ENCODE results near the gene CARS1. TPM values are rescaled to one million over a fixed set of nuclear protein-coding genes. Genes with fewer than 3 reads are reported as not detected.

The CARS1 gene
- total and polyA plus RNA-seq, 12 donors: 12.5 to 24.6 (median 15.9) TPM

- no peak for TF ChIP-seq CTCF (IDR thresholded peaks at IDR 0.05)
- no peak for ATAC-seq
- Histone ChIP-seq H3K4me3 (no peak overlapping the region), H3K9me3 (no peaks in the 10 kb centered on the region), H3K27me3 (no peaks in the 10 kb centered on the region), H3K4me1 (peaks cover 0 to 17% (median 5%) of the 10 kb centered on the region in 9 donors), H3K36me3 (peaks cover 0 to 63% (median 0%) of the 10 kb centered on the region in 9 donors), H3K27ac (no peak overlapping the region)
- intact Hi-C loops (cut with DNase I): loop anchor here in 1 of 10 donors (5.0 kb wide), 1 partner anchor 37 kb away; no protein-coding TSS in a partner anchor
- WGBS, 2 donors: 91 to 92% methylated on average over 14 of the region's 14 CpGs
- DNase-seq: no peak
Observed at GRCh38 chr11:3088806-3089205, 31.6 kb upstream of the CARS1 start.

GRCh38 chr11:3087821-3088800 lies 30.9 kb upstream of the CARS1 start:
- intact Hi-C loops (cut with DNase I): loop anchor here in 1 of 10 donors (5.0 kb wide), 1 partner anchor 36 kb away; no protein-coding TSS in a partner anchor
- Histone ChIP-seq H3K27me3 (no peaks in the 10 kb centered on the region), H3K27ac (no peak overlapping the region), H3K36me3 (peaks cover 0 to 56% (median 0%) of the 10 kb centered on the region in 9 donors), H3K4me3 (no peak overlapping the region), H3K4me1 (peaks cover 0 to 14% (median 5%) of the 10 kb centered on the region in 9 donors), H3K9me3 (no peaks in the 10 kb centered on the region)
- WGBS, 2 donors: 82 to 89% methylated on average over 24 of the region's 24 CpGs
- no peak for TF ChIP-seq CTCF (IDR thresholded peaks at IDR 0.05)
- DNase-seq: no peak
- no peak for ATAC-seq

DNA sequence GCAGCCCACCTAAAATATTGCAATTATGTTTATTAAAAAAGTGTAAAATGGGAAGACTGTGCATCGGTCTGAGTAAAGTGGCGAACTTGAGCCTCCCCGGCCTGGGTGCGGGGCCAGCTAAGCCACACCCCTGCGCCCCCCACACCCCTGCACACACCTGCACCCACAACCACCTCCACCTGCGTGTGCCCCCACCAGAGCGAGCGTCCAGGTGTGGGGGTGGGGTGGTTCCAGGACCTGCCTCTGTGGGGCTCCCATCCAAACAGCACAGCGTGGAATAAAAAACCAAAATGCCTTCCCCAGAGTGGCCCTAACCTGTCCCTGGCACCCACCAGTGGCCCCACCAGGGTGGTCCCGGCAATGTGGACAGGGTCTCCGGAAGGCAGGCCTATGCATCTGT lies 30.1 kb upstream of the CARS1 start:
- Histone ChIP-seq H3K27ac (no peak overlapping the region), H3K9me3 (no peaks in the 10 kb centered on the region), H3K4me3 (no peak overlapping the region), H3K4me1 (peaks cover 0 to 10% (median 5%) of the 10 kb centered on the region in 9 donors), H3K27me3 (peaks cover 0 to 6% (median 0%) of the 10 kb centered on the region in 7 donors), H3K36me3 (peaks cover 0 to 48% (median 0%) of the 10 kb centered on the region in 9 donors)
- no peak for TF ChIP-seq CTCF (IDR thresholded peaks at IDR 0.05)
- DNase-seq: no peak
- ATAC-seq: no peak
- intact Hi-C loops (cut with DNase I): loop anchor here in 1 of 10 donors (5.0 kb wide), 1 partner anchor 35 kb away; no protein-coding TSS in a partner anchor
- WGBS, 2 donors: 92 to 94% methylated on average over 11 of the region's 11 CpGs

- Histone ChIP-seq H3K27ac (no peak overlapping the region), H3K4me3 (no peak overlapping the region), H3K4me1 (peaks cover 0 to 5% (median 2%) of the 10 kb centered on the region in 9 donors), H3K36me3 (peaks cover 0 to 43% (median 0%) of the 10 kb centered on the region in 9 donors), H3K9me3 (no peaks in the 10 kb centered on the region), H3K27me3 (peaks cover 0 to 6% (median 0%) of the 10 kb centered on the region in 7 donors)
- no peak for DNase-seq
- ATAC-seq: peak in 2 of 8 donors; percentile 15 to 16
- no peak for TF ChIP-seq CTCF (IDR thresholded peaks at IDR 0.05)
- WGBS, 2 donors: 75 to 77% methylated on average over 9 of the region's 9 CpGs
- intact Hi-C loops (cut with DNase I): loop anchor here in 1 of 10 donors (5.0 kb wide), 1 partner anchor 34 kb away; no protein-coding TSS in a partner anchor
Observed at GRCh38 chr11:3086671-3087150, 29.5 kb upstream of the CARS1 start.
